GM19468 (cell line): ENCODE measurements around the gene TICAM1.

ENCODE experiments used
- ATAC-seq: cut with Tn5 transposase; IDR thresholded peaks from one replicate; pipeline ENCODE4 v1.9.1; 2021; ENCODE audit warnings: mild to moderate bottlenecking, moderate library complexity, moderate number of reproducible peaks; ENCODE audit not compliant: unreplicated experiment; ENCODE audit errors: extremely low read depth

TICAM1 gene

GRCh38 chr19:4775627-4776152 is 55.8 kb downstream of the TICAM1 start:
- ATAC-seq = no peak

DNA sequence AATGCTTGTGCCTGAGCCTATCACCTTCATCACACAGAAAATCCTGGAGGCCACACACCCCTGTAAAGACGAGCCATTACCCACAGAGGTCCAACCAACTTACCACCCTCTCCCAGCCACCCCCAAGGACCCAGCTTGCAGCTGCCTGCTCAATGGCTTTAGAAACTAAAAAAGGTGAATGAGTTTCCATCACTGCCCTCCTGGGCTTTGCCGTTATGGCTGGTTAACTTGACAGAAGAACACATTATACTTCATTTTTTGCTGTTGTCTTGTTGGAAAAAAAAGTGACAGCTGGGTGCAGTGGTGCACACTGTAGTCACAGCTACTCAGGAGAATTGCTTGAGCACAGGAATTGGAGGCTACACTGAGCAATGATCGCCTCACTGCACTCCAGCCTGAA is 57.4 kb downstream of the TICAM1 start:
- no peak for ATAC-seq

DNA sequence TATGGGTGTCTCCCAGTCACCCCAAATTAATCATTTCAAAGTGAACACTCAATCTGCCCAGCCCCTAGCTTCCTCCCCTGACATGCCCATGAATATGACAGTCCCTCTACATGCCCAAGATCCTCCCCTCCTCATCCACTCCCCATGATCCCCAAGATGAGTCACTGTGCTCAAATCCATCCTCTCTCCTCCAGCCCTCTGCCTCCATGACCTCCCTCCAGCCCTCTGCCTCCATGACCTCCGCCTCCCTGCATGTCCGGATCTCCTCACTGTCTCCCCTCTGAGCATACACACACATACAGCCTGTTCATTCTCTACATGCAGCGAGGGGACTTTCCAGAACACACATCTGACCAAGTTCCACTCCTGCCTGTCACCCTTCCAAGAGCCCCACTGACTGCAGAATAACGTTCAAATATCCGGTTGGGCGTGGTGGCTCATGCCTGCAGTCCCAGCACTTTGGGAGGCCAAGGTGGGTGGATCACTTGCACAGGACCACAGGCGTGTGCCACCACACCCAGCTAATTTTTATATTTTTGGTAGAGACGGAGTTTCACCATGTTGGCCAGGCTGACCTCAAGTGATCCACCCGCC is 58.4 kb downstream of the TICAM1 start:
- ATAC-seq = no peak

GRCh38 chr19:4772566-4772965 is 58.9 kb downstream of the TICAM1 start:
- ATAC-seq = no peak

DNA sequence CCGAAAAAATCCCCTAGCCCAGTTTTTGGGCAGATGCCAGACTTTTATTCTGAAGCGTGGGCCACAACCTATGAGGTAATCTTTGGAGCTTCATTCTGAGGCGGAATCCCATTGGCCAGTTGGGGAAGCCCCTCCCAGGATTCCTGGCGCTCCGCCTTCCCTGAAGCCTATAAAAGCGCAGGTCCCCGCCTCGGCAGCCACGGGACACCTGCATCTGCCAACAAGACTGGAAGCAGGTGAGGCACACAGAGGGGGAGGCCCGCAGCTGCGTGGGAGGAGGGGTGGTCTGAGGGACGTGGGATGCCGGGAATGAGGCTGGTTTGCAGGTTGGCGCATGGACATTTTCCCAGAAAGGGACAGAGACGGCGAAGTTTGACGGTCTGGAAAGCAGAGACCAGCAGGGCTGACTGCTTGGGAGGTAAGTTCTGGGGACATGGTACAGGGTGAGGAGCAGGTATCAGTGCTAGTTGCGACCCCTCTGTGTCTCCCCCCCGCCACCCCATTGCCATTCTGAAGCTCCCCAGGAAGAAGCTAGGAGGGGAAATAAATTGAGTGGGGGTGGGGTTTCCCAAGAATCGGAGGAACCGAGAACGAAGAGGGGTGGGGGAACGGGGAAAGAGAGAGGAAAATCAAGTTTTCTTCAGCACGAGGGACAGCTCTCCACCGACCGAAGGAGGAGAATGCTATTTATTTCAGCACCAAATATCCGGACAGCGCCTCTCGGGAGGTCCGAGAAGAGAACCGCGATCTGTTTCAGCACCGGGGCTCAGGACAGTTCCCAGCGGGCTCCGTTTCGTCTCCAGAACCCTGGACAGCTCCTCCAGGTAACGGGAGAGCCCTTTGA is 62.4 kb downstream of the TICAM1 start:
- ATAC-seq = no peak
